HG03045 (cell line): ENCODE measurements around the gene SMPDL3A.

Source experiments
- ATAC-seq: cut with Tn5 transposase; IDR thresholded peaks from one replicate; pipeline ENCODE4 v1.9.1; 2021; ENCODE audit warnings: mild to moderate bottlenecking, moderate library complexity; ENCODE audit not compliant: unreplicated experiment

The SMPDL3A gene

GRCh38 chr6:122845916-122846612 lies 57.0 kb downstream of the SMPDL3A start:
- ATAC-seq: no peak

- peak; percentile 83 for ATAC-seq
Observed at GRCh38 chr6:122853259-122853995, 64.4 kb downstream of the SMPDL3A start.
